NOMO-1 (cell line): ENCODE results near the gene RHOC.
A peak's percentile ranks its signal among the peaks of the same experiment; 100 is the strongest.

Source experiments
- DNase-seq, 2 experiments: peaks; one replicate each; lab custom pipeline; 2025; ENCODE audit not compliant: unreplicated experiment in 2 of 2; lab: John Stamatoyannopoulos, UW

RHOC gene

GRCh38 chr1:112702420-112703261 is 4.3 kb downstream of the RHOC start:
- no peak for DNase-seq

DNA sequence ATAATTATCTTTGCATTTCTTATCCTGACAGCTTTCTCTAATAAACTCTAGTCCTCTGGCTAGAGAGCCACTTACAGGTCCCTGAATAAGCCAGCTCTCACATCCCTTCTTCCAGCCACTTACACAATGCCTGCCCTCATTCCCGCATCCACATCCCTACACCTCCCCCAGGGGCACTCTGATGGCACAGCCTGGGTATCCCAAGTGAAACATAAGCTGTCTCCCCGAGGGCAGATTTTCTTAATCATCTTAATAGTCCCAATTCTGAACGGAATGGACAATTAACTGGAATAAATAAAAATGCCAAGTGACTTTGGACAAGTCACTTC is 4.9 kb downstream of the RHOC start:
- DNase-seq, result no peak

DNA sequence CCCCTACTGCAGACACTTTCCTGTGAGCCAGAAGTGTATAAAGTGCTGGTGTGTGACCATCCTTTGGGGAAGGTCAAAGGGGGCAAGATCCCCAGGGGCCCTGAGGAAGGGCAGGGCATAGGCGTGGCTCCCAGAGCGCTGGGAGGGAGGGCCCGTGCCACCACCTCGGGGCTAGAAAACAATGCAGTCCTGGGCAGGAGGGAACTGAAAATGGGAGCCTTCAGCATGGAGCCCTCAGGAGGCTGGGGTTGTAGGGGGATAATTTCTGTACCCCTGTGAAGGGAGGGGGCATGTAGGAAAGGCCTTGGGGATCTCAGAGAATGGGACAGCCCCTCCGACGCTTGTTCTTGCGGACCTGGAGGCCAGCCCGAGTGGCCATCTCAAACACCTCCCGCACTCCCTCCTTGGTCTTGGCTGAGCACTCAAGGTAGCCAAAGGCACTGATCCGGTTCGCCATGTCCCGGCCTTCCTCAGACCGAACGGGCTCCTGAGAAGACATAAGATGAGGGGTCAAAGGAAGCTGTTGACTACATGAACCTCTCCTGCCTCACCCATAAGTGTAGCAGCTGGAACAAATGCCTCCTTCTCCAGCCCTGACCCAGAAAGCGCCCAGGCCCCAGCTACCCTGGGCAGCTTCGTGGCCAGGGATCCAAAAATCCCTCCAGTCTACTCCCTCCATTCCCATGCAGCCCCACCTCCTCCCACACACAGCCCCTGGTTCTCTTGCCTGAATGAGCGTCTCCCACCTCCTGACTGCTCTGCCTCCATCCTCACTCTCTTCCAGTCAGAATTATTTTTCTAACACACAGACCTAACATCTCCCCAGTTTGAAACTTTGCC is 5.5 kb downstream of the RHOC start:
- no peak for DNase-seq

- peak; percentile 67 to 74 for DNase-seq
Observed at GRCh38 chr1:112700290-112701226, 6.4 kb downstream of the RHOC start.

GRCh38 chr1:112699425-112700144 is 7.3 kb downstream of the RHOC start:
- DNase-seq, result no peak

- no peak for DNase-seq
Observed at GRCh38 chr1:112698366-112699310, 8.3 kb downstream of the RHOC start.

DNA sequence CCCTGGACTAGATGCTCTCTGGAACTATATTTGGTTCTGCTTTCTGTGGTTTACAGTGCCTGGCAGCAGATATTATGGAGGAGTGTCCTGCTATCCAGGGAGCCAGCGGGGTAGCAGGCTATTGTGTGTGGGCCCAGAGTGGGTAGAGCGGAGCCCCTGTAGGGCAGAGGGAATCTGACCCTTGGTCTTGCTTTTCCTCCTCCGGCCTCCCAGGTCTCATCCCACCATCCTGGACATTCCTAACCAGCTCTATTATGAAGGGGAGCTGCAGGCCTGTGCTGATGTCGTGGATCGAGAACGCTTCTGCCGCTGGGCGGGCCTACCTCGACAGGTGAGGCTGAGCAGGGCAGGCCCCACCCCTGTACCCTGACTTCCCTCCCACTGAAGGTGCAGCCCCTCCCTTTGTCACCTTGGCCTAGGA is 9.1 kb downstream of the RHOC start:
- DNase-seq, result no peak

- no peak for DNase-seq
Observed at GRCh38 chr1:112696578-112697314, 10.2 kb downstream of the RHOC start.

GRCh38 chr1:112695276-112695675 is 11.7 kb downstream of the RHOC start:
- DNase-seq, result no peak

DNA sequence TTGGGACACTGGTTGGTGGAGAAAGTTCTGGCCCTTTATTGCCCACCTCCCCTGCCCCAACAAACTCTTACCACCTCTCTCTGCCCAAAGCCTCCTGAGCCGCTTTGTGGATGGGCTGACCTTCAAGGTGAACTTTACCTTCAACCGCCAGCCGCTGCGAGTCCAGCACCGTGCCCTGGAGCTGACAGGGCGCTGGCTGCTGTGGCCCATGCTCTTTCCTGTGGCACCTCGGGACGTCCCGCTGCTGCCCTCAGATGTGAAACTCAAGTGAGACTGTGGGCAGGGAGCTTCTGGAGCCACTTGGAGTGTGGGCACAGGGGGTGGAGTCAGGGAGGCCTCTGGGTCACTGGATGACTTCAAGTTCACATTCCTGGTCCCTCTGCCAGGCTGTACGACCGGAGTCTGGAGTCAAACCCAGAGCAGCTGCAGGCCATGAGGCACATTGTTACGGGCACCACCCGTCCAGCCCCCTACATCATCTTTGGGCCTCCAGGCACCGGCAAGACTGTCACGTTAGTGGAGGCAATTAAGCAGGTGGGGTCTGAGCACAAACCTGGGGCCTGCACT is 12.5 kb downstream of the RHOC start:
- DNase-seq, result no peak

GRCh38 chr1:112693821-112694220 is 13.1 kb downstream of the RHOC start:
- no peak for DNase-seq

GRCh38 chr1:112692681-112693080 is 14.2 kb downstream of the RHOC start:
- no peak for DNase-seq

DNA sequence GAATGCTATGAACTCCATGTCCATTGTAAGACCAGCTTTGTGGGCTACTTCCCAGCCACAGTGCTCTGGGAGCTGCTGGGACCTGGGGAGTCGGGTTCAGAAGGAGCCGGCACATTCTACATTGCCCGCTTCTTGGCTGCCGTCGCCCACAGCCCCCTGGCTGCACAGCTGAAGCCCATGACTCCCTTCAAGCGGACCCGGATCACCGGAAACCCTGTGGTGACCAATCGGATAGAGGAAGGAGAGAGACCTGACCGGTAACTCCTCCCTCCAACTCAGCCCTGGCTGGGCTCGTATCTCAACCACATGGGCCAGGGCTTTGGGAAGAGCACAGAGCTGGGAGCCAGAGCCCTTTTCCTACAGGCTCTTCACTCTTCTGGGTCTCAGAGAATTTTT is 17.1 kb downstream of the RHOC start:
- no peak for DNase-seq

DNA sequence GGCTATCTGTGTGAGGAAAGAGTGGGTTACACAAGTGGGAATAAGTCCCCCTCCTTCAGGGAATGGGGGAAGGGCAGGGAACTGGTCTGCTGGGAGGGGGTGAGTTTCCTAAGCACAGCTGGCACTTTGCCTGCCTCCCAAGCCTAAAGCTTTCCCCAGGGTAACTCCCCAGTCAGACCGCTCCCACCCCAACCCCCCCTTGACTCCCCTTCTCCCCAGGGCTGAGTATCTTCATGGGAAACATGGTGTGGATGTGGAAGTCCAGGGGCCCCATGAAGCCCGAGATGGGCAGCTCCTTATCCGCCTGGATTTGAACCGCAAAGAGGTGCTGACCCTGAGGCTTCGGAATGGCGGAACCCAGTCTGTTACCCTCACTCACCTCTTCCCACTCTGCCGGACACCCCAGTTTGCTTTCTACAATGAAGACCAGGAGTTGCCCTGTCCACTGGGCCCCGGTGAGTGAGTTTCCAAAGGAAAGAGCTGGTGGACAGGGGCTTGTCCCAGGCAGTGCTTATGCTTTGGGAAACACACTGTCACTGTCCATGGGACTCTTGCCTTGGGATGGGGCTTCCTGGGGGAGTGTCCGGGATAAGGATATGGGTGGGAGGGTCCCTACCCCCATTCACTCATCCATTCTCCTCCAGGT is 17.6 kb downstream of the RHOC start:
- DNase-seq, result no peak

GRCh38 chr1:112688781-112689193 is 18.1 kb downstream of the RHOC start:
- DNase-seq, result no peak

DNA sequence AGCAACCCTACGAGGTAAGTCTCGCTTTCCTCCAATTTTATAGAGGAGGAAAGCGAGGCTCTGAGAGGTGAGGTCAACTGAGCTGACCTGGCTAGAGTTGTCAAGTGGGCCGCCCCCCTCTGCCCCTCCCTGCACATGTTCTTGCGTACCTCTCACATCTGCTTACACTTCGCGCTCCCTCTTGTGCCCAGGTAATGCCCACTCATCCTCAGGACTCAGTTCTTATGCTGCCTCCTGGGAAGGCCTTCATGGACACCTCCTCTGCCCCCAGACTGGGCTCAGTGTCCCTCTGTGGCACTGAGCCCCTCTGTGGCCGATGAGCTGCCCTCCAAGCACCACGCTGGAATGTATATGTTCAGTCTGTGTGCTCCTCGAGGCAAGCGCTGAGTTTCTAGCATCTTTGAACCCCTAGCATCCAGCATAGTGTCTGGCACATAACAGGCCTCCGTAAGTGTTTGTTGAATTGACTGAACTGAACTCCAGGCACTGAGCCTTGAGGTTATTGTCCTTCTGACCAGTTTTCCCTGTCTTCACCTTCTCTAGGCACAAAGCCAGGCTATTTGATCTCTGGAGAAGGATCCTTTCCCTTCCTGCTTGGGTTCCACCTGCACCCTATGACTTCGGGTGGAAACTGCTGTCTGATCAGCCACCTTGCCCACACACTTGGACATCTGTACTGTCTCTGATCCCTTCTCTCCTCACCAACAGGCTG is 19.0 kb downstream of the RHOC start:
- DNase-seq, result no peak

- DNase-seq, result no peak
Observed at GRCh38 chr1:112687361-112687760, 19.6 kb downstream of the RHOC start.
